HepG2 (cell line): ENCODE measurements around the gene HOXA9.

ENCODE experiments used
- CTCF ChIP-seq: sonication (generic); formaldehyde crosslinking; IDR thresholded peaks from 2 replicates; pipeline ENCODE4 v1.5.0; 2020; ENCODE audit warnings: mild to moderate bottlenecking, missing genetic modification reagents, moderate library complexity
- EED ChIP-seq: sonication (generic); formaldehyde crosslinking; IDR thresholded peaks from 2 replicates; pipeline ENCODE4 v1.5.0; 2020; ENCODE audit warnings: mild to moderate bottlenecking, missing genetic modification reagents
- EZH2 ChIP-seq: conservative IDR thresholded peaks from 2 replicates; pipeline ENCODE4 v1.6.1; 2012; ENCODE audit warnings: mild to moderate bottlenecking, low read depth, low read length, moderate library complexity
- FOXP1 ChIP-seq, 2 experiments: fragments of 450-650 bp in 1 of 2; IDR thresholded peaks; 2 replicates each; pipeline ENCODE4 v1.6.1; 2017 to 2018; ENCODE audit warnings: antibody characterized with exemption in 1 of 2
- KDM4B ChIP-seq: sonication (generic); formaldehyde crosslinking; IDR thresholded peaks from 2 replicates; pipeline ENCODE4 v1.4.0; 2020; ENCODE audit warnings: missing genetic modification reagents
- SOX5 ChIP-seq: IDR thresholded peaks from 2 replicates; pipeline ENCODE4 v1.6.1; 2016; ENCODE audit warnings: borderline replicate concordance
- SP1 ChIP-seq, 2 experiments: fragments of 450-650 bp in 1 of 2; sonication (generic) in 1 of 2; formaldehyde crosslinking in 1 of 2; IDR thresholded peaks; 2 replicates each; pipeline versions ENCODE4 v1.4.0 to v1.6.1; 2016 to 2020; ENCODE audit warnings: missing genetic modification reagents in 1 of 2
- SP4 ChIP-seq: sonication (generic); formaldehyde crosslinking; IDR thresholded peaks from 2 replicates; pipeline ENCODE4 v1.8.1; 2023; ENCODE audit warnings: mild to moderate bottlenecking, missing genetic modification reagents
- ZNF660 ChIP-seq: sonication (generic); formaldehyde crosslinking; IDR thresholded peaks from 2 replicates; pipeline ENCODE4 v1.5.1; 2020; ENCODE audit warnings: mild to moderate bottlenecking, low read depth, missing genetic modification reagents, borderline replicate concordance
- ZNF713 ChIP-seq: sonication (generic); formaldehyde crosslinking; IDR thresholded peaks from 2 replicates; pipeline ENCODE4 v1.4.0; 2020; ENCODE audit warnings: mild to moderate bottlenecking, missing genetic modification reagents
- ZNF75D ChIP-seq: sonication (generic); formaldehyde crosslinking; IDR thresholded peaks from 2 replicates; pipeline ENCODE4 v1.8.1; 2023; ENCODE audit warnings: missing genetic modification reagents, mild to moderate bottlenecking, borderline replicate concordance
- TF ChIP-seq, protein P1 (sequence below), 2 experiments: sonication (generic) in 1 of 2; formaldehyde crosslinking in 1 of 2; IDR thresholded peaks; 2 replicates each; pipeline versions ENCODE4 v1.5.1 to v1.6.1; 2011 to 2020; ENCODE audit warnings: borderline replicate concordance in 1 of 2, low read depth in 1 of 2, low read length in 1 of 2, mild to moderate bottlenecking in 1 of 2, missing genetic modification reagents in 1 of 2, moderate library complexity in 1 of 2
- TF ChIP-seq, protein P2 (sequence below): sonication (generic); formaldehyde crosslinking; IDR thresholded peaks from 2 replicates; pipeline ENCODE4 v1.5.0; 2020; ENCODE audit warnings: mild to moderate bottlenecking, low read depth, missing genetic modification reagents, borderline replicate concordance

- TF ChIP-seq FOXP1 (IDR thresholded peaks at IDR 0.05): no peak
- no peak for TF ChIP-seq FOXP1 (CRISPR knock-in tag; IDR thresholded peaks at IDR 0.05)
- no peak for TF ChIP-seq ZNF660
- TF ChIP-seq, protein P1, sequence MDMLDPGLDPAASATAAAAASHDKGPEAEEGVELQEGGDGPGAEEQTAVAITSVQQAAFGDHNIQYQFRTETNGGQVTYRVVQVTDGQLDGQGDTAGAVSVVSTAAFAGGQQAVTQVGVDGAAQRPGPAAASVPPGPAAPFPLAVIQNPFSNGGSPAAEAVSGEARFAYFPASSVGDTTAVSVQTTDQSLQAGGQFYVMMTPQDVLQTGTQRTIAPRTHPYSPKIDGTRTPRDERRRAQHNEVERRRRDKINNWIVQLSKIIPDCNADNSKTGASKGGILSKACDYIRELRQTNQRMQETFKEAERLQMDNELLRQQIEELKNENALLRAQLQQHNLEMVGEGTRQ (IDR thresholded peaks at IDR 0.05; ENCODE audit: low read depth, low read length): no peak
- TF ChIP-seq, protein P1 (CRISPR knock-in tag; IDR thresholded peaks at IDR 0.05; ENCODE audit: borderline replicate concordance): no peak
- TF ChIP-seq EZH2: no peak
- no peak for TF ChIP-seq KDM4B
- TF ChIP-seq, protein P2, sequence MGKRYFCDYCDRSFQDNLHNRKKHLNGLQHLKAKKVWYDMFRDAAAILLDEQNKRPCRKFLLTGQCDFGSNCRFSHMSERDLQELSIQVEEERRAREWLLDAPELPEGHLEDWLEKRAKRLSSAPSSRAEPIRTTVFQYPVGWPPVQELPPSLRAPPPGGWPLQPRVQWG (CRISPR knock-in tag): no peak
- no peak for TF ChIP-seq ZNF713
- no peak for TF ChIP-seq CTCF
- no peak for TF ChIP-seq ZNF75D (CRISPR knock-in tag)
- TF ChIP-seq SP1 (IDR thresholded peaks at IDR 0.05): no peak
- TF ChIP-seq SP1 (CRISPR knock-in tag; IDR thresholded peaks at IDR 0.05): no peak
- no peak for TF ChIP-seq SOX5 (CRISPR knock-in tag)
- no peak for TF ChIP-seq SP4 (CRISPR knock-in tag)
- no peak for TF ChIP-seq EED (CRISPR knock-in tag)
Observed at GRCh38 chr7:27147199-27148030, 17.9 kb downstream of the HOXA9 start, which contains the start of gene HOXA6.
